ENCODE measurements around the gene POLG. TPM values are rescaled to one million over a fixed set of nuclear protein-coding genes. Genes with fewer than 3 reads are reported as not detected.

Gene POLG
- total RNA-seq, 2 experiments from 2014 or later: 139 to 140 TPM

GRCh38 chr15:89335298-89336041 is 846 bp upstream of the POLG start:
- peak in 11 of 14 experiments; percentile 18 to 75 (median 33) for DNase-seq
- ChIA-PET CTCF (interaction anchor here (1.0 to 3.0 kb wide), 4 partner anchors 8 to 158 kb away, joined by 3 to 22 read pairs (median 3); no protein-coding TSS in a partner anchor), POLR2A (interaction anchor here (0.7 to 2.0 kb wide), 11 partner anchors 11 to 1619 kb away, joined by 3 to 12 read pairs (median 4); partner anchors contain the start of genes ABHD2, FANCI, ISG20 and MRPL46)
- no peak for TF ChIP-seq CTCF (IDR thresholded peaks at IDR 0.05)
- intact Hi-C loops (cut with DNase I, micrococcal nuclease): loop anchor here (2.0 to 10.0 kb wide), 6 partner anchors 93 to 791 kb away; partner anchors contain the start of genes AEN (in 2 of the 2), DET1 (in 1 of the 2), FANCI (in 1 of the 2) and PEX11A (in 1 of the 2)
- Mint-ChIP-seq H3K9me3 (peaks cover 2% of the 10 kb centered on the region), H3K36me3 (ENCODE audit: low read depth) (peaks cover 39% of the 10 kb centered on the region), H3K27me3 (peaks cover 11% of the 10 kb centered on the region), H3K4me3 (peak overlapping the region; percentile 96), H3K27ac (peak overlapping the region; percentile 100), H3K4me1 (ENCODE audit: low read depth) (peaks cover 49% of the 10 kb centered on the region)
- Histone ChIP-seq H3K4me1 (ENCODE audit: insufficient read depth, low read length) (peaks cover 46% of the 10 kb centered on the region), H3K9me3 (ENCODE audit: control insufficient read depth in 1 of 2, insufficient read depth in 1 of 2, low read length in 2 of 2) (no peaks in the 10 kb centered on the region), H3K4me3 (ENCODE audit: low read length) (peak overlapping the region; percentile 92), H3K27ac (ENCODE audit: low read depth in 1 of 2, low read length in 2 of 2) (peak overlapping the region in 1 of 2 donors; percentile 4), H3K36me3 (ENCODE audit: insufficient read depth, low read length) (peaks cover 28% of the 10 kb centered on the region), H3K27me3 (ENCODE audit: control insufficient read depth in 1 of 2, insufficient read depth in 2 of 2, low read length in 2 of 2) (no peaks in the 10 kb centered on the region)
- peak; percentile 14 for ATAC-seq (ENCODE audit: poor library complexity)

GRCh38 chr15:89333959-89334509 is 590 bp downstream of the POLG start:
- no peak for TF ChIP-seq CTCF (IDR thresholded peaks at IDR 0.05)
- Mint-ChIP-seq H3K4me1 (ENCODE audit: low read depth) (peaks cover 63% of the 10 kb centered on the region), H3K27ac (peak overlapping the region; percentile 100), H3K9me3 (peaks cover 2% of the 10 kb centered on the region), H3K36me3 (ENCODE audit: low read depth) (peaks cover 53% of the 10 kb centered on the region), H3K4me3 (peak overlapping the region; percentile 82), H3K27me3 (peaks cover 11% of the 10 kb centered on the region)
- H3K4me3 ChIP-seq (ENCODE audit: low read length): peak overlapping the region; percentile 92
- H3K9me3 ChIP-seq (ENCODE audit: control insufficient read depth in 1 of 2, insufficient read depth in 1 of 2, low read length in 2 of 2): no peaks in the 10 kb centered on the region
- ATAC-seq (ENCODE audit: poor library complexity) (peak; percentile 8), DNase-seq (no peak)
- CTCF ChIA-PET: interaction anchor here (3.0 kb wide), 1 partner anchor 25 kb away, joined by 22 read pairs; no protein-coding TSS in a partner anchor
- peaks cover 42% of the 10 kb centered on the region for H3K36me3 ChIP-seq (ENCODE audit: insufficient read depth, low read length)
- peak overlapping the region; percentile 55 to 79 for H3K27ac ChIP-seq (ENCODE audit: low read depth in 1 of 2, low read length in 2 of 2)
- POLR2A ChIA-PET: interaction anchor here (0.8 to 2.0 kb wide), 9 partner anchors 10 to 867 kb away, joined by 3 to 12 read pairs (median 6); partner anchors contain the start of genes FANCI, ISG20, MRPL46 and MRPS11
- no peaks in the 10 kb centered on the region for H3K27me3 ChIP-seq (ENCODE audit: control insufficient read depth in 1 of 2, insufficient read depth in 2 of 2, low read length in 2 of 2)
- intact Hi-C loops (cut with DNase I, micrococcal nuclease): loop anchor here (10.0 kb wide), 3 partner anchors 361 to 789 kb away; partner anchors contain the start of genes AEN (in 2 of the 2), DET1 (in 1 of the 2), PEX11A (in 1 of the 2) and WDR93 (in 1 of the 2)
- H3K4me1 ChIP-seq (ENCODE audit: insufficient read depth, low read length): peaks cover 60% of the 10 kb centered on the region

All from CD4-positive, alpha-beta T cell (primary cell).